GM19035 (cell line): Measurements from ENCODE around the gene WDFY3.

Source experiments
- ATAC-seq: cut with Tn5 transposase; IDR thresholded peaks from one replicate; pipeline ENCODE4 v1.9.1; 2021; ENCODE audit not compliant: unreplicated experiment

Gene WDFY3

GRCh38 chr4:84966382-84967242, at the start of gene WDFY3:
Gene WDFY3 (minus strand): TSS chr4:84966690. CDS start chr4:84860591, 106,099 bp downstream.
- ATAC-seq, result no peak

- ATAC-seq, result no peak
Measured at GRCh38 chr4:85005865-85006377, 39.4 kb upstream of the WDFY3 start.

GRCh38 chr4:85000343-85000742, 33.9 kb upstream of the WDFY3 start:
- no peak for ATAC-seq

- no peak for ATAC-seq
Measured at GRCh38 chr4:84995386-84995785, 28.9 kb upstream of the WDFY3 start.

- ATAC-seq, result no peak
Measured at GRCh38 chr4:84994280-84994679, 27.8 kb upstream of the WDFY3 start.

- no peak for ATAC-seq
Measured at GRCh38 chr4:84985952-84986351, 19.5 kb upstream of the WDFY3 start.

- no peak for ATAC-seq
Measured at GRCh38 chr4:84977396-84977795, 10.9 kb upstream of the WDFY3 start.

- ATAC-seq, result no peak
Measured at GRCh38 chr4:84973856-84974255, 7.4 kb upstream of the WDFY3 start.

- no peak for ATAC-seq
Measured at GRCh38 chr4:84971319-84971932, 4.9 kb upstream of the WDFY3 start.

GRCh38 chr4:84968925-84969324, 2.4 kb upstream of the WDFY3 start:
- no peak for ATAC-seq

GRCh38 chr4:84967243-84967690, 777 bp upstream of the WDFY3 start:
- ATAC-seq, result no peak

- ATAC-seq, result no peak
Measured at GRCh38 chr4:84965553-84966381, 723 bp downstream of the WDFY3 start.

GRCh38 chr4:84964995-84965552, 1.4 kb downstream of the WDFY3 start:
- ATAC-seq, result no peak

GRCh38 chr4:84962102-84962501, 4.4 kb downstream of the WDFY3 start:
- no peak for ATAC-seq

GRCh38 chr4:84958434-84958833, 8.1 kb downstream of the WDFY3 start:
- no peak for ATAC-seq

- ATAC-seq, result no peak
Measured at GRCh38 chr4:84957514-84958420, 8.7 kb downstream of the WDFY3 start.

GRCh38 chr4:84956014-84956413, 10.5 kb downstream of the WDFY3 start:
- no peak for ATAC-seq

GRCh38 chr4:84954982-84955567, 11.4 kb downstream of the WDFY3 start:
- ATAC-seq, result no peak

- no peak for ATAC-seq
Measured at GRCh38 chr4:84952776-84953175, 13.7 kb downstream of the WDFY3 start.

- ATAC-seq, result no peak
Measured at GRCh38 chr4:84952004-84952403, 14.5 kb downstream of the WDFY3 start.
